Right ventricle myocardium superior (tissue), 1 donor: ENCODE measurements around the gene TOX3. TPM values are rescaled to one million over a fixed set of nuclear protein-coding genes. Genes with fewer than 3 reads are reported as not detected.

Experiments used
- ATAC-seq: fragments of 200-7000 bp; cut with Tn5 transposase; one replicate; pipeline ENCODE4 v1.9.1; 2020; ENCODE audit warnings: mild to moderate bottlenecking; ENCODE audit not compliant: poor library complexity
- DNase-seq: peaks from one replicate; pipeline ENCODE4 v3.0.0-alpha.2; 2020
- intact Hi-C: fragments of 100-400 bp; cut with DNase I; formaldehyde crosslinking; loops from one replicate; pipeline ENCODE4 v1.11.2; 2022
- long read RNA-seq: library from polyadenylated mRNA; unstranded; transcript quantifications from one replicate; pipeline ENCODE4 v2.0.0, GENCODE V29; 2021
- total RNA-seq: library from RNA; stranded (reverse); fragmentation: NEBNext Ultra II Directional; extraction: Animal tissue kit (Norgen Biotek cat#: 25700); gene quantifications from one replicate; pipeline ENCODE4 v1.2.1, GENCODE V29; 2021
- donor health status: DM: no; HTN: yes; CAD: no; lungs with severe emphysema.

TOX3 gene
- total RNA-seq = not detected
- long read RNA-seq, partial matches to known transcripts = 0 of 1 reads
- long read RNA-seq, other reads (novel, unspliced or antisense) = 0 of 1 reads

GRCh38 chr16:52547004-52547833 lies at the start of gene TOX3:
TSS of gene TOX3 (minus strand) at chr16:52547143. CDS start at chr16:52546723, 420 bp downstream.
- no peak for DNase-seq
- intact Hi-C loops = no loop called here

GRCh38 chr16:52592778-52593177 lies 45.8 kb upstream of the TOX3 start:
- intact Hi-C loops = no loop called here
- ATAC-seq (no peak), DNase-seq (no peak)

More at GRCh38 chr16:52547004-52547833, at the start of gene TOX3:
- ATAC-seq = no peak

- ATAC-seq (no peak), DNase-seq (no peak)
- intact Hi-C loops = no loop called here
Observed at GRCh38 chr16:52591934-52592592, 45.1 kb upstream of the TOX3 start.

DNA sequence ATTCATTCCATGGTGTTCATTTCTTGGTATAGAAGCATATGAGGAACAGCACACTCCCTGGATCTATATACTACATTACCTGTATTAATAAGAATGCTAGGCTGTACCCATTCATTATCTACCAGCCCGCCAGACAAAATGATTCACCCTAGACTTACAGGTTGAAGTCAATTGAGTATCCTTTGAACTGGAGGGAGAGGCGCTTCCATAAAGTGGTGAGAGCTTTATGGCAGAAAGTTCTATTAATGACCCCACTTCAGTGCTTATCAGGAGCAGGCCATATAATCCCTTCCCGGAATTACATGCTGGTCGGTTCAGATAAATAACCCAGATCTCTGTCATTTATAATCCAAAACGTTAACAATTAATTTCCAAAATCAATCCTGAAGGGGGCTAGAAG lies 44.5 kb upstream of the TOX3 start:
- ATAC-seq = no peak
- DNase-seq = no peak
- intact Hi-C loops = no loop called here

- DNase-seq = no peak
- no peak for ATAC-seq
- intact Hi-C loops = no loop called here
Observed at GRCh38 chr16:52586159-52586558, 39.2 kb upstream of the TOX3 start.

- no peak for ATAC-seq
- no peak for DNase-seq
- intact Hi-C loops = no loop called here
Observed at GRCh38 chr16:52584354-52585320, 37.7 kb upstream of the TOX3 start.

GRCh38 chr16:52581530-52581929 lies 34.6 kb upstream of the TOX3 start:
- DNase-seq = no peak
- intact Hi-C loops = no loop called here
- no peak for ATAC-seq

GRCh38 chr16:52580488-52580887 lies 33.5 kb upstream of the TOX3 start:
- ATAC-seq = no peak
- intact Hi-C loops = no loop called here

DNA sequence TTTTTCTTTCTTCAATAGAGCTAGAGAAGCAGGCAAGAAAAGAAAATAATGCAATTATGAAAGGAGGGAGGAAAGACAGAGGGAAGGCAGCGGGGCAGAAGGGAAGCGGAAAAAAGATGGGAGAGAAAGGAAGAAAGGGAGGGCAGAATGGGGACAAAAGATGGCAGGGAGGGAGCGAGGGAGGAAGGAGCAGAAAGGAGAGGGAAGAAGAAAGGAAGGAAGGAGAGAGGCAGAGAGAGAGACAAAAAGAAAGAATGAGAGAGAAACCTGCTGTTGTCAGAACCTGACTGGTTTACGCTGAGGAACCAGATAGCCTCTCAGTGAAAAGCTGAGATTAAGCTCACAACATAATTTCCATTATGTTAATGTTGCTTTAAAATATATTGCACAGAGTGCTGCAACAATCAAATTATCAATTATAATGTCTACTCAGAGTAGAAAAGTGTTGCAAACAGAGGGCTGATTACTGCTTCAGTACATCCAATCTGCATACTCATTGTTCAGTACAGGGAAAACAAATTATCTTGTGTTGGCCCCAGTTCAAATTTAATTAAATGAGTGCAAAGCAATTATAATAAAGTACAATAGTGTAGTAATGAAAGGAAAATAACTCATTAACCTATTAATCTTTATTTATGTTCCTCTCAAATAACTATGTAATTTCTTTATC lies 32.0 kb upstream of the TOX3 start:
- no peak for DNase-seq
- ATAC-seq = no peak
- intact Hi-C loops = no loop called here

More at GRCh38 chr16:52580488-52580887, 33.5 kb upstream of the TOX3 start:
- no peak for DNase-seq

GRCh38 chr16:52578007-52578828 lies 31.3 kb upstream of the TOX3 start:
- DNase-seq = no peak
- intact Hi-C loops = no loop called here
- ATAC-seq = no peak

- DNase-seq = no peak
- no peak for ATAC-seq
- intact Hi-C loops = no loop called here
Observed at GRCh38 chr16:52577130-52577706, 30.3 kb upstream of the TOX3 start.

GRCh38 chr16:52573365-52574299 lies 26.7 kb upstream of the TOX3 start:
- ATAC-seq = no peak
- intact Hi-C loops = no loop called here
- DNase-seq = no peak

DNA sequence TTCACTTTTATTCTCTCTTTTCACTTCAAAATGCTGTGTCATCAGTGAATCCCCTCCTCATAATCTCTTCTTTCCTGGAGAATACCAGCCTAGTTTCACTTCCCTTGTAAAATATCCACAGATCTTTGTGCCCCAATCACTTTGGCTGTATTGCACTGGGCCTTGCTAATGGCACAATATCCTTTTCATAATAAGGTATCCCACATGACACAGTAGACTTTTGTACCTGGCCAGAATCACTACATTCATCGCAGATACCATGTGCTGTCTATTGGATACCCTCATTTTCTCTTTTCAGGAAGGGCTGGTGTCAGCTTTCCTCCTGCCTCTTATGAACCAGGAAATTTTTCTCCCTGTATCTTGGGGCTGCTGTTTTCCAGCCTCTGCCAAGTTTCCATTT lies 25.7 kb upstream of the TOX3 start:
- ATAC-seq (no peak), DNase-seq (no peak)
- intact Hi-C loops = no loop called here

DNA sequence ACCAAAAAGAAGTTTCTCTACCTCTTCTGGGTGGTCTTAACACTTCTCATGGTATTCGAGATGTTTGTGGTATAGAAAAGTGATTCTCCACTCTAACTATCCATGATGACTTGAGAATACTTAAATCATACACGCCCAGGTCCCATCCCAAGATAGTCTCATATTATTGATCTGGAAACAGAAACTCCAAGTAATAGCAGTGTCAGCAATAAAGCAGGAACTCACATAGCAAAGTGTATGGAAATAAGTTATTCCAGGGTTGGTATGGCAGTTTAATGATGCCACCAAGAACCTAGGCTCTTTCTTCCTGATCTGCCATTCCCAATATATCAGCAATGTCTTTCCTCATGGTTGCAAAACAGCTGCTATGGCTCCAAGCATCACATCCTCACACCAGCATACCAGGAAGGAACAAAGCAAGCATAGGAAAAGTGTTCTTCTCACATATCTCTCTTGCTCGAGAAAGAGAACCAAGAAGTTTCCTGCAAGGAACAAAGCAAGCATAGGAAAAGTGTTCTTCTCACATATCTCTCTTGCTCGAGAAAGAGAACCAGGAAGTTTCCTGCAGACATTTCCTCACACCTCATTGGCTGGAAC lies 23.6 kb upstream of the TOX3 start:
- DNase-seq (no peak), ATAC-seq (no peak)
- intact Hi-C loops = no loop called here

- intact Hi-C loops = no loop called here
- DNase-seq = no peak
- ATAC-seq = no peak
Observed at GRCh38 chr16:52569701-52570100, 22.8 kb upstream of the TOX3 start.
